A673 (cell line): Measurements from ENCODE around the gene PALM2AKAP2.

Experiments
- EZH2 ChIP-seq: fragments of 200-600 bp; sonication (generic); IDR thresholded peaks from 2 replicates; pipeline ENCODE4 v1.6.1; 2017; ENCODE audit warnings: borderline replicate concordance, low read depth, mild to moderate bottlenecking, mixed read lengths, antibody characterized with exemption, low read length; ENCODE audit not compliant: poor library complexity, severe bottlenecking
- TF ChIP-seq, protein P1 (sequence below): fragments of 300-800, 200-600 bp; sonication (generic); conservative IDR thresholded peaks from 2 replicates; pipeline ENCODE4 v1.5.1; 2017; ENCODE audit warnings: low read depth, mild to moderate bottlenecking, antibody characterized with exemption, low read length, moderate library complexity, mixed read lengths

- TF ChIP-seq, protein P1, sequence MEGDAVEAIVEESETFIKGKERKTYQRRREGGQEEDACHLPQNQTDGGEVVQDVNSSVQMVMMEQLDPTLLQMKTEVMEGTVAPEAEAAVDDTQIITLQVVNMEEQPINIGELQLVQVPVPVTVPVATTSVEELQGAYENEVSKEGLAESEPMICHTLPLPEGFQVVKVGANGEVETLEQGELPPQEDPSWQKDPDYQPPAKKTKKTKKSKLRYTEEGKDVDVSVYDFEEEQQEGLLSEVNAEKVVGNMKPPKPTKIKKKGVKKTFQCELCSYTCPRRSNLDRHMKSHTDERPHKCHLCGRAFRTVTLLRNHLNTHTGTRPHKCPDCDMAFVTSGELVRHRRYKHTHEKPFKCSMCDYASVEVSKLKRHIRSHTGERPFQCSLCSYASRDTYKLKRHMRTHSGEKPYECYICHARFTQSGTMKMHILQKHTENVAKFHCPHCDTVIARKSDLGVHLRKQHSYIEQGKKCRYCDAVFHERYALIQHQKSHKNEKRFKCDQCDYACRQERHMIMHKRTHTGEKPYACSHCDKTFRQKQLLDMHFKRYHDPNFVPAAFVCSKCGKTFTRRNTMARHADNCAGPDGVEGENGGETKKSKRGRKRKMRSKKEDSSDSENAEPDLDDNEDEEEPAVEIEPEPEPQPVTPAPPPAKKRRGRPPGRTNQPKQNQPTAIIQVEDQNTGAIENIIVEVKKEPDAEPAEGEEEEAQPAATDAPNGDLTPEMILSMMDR: no peak
- TF ChIP-seq EZH2: no peak
Measured at GRCh38 chr9:109789556-109789955, 9.6 kb downstream of the PALM2AKAP2 start.
